Vagina (tissue), 2 donors: ENCODE measurements around the gene PANK3. TPM values are rescaled to one million over a fixed set of nuclear protein-coding genes. Genes with fewer than 3 reads are reported as not detected.

ENCODE experiments used
- DNase-seq, 2 donors: peaks; one replicate each; pipeline ENCODE4 v3.0.0-alpha.2; 2017; ENCODE audit errors: extremely low spot score in 2 of 2
- H3K27ac ChIP-seq: fragments of 200-600 bp; sonication (generic); one replicate; pipeline ENCODE4 v1.5.1; 2019
- H3K27me3 ChIP-seq: fragments of 200-600 bp; sonication (generic); one replicate; pipeline ENCODE4 v1.5.1; 2019
- H3K36me3 ChIP-seq, 2 donors: fragments of 200-600 bp; sonication (generic); one replicate each; pipeline ENCODE4 v1.5.1; 2017 to 2019
- H3K4me1 ChIP-seq: fragments of 200-600 bp; sonication (generic); one replicate; pipeline ENCODE4 v1.5.1; 2019
- H3K4me3 ChIP-seq, 2 donors: fragments of 200-600 bp; sonication (generic); 1 replicate in 1 of 2; 2 replicates in 1 of 2; pipeline ENCODE4 v1.5.1; 2016 to 2019
- H3K9me3 ChIP-seq: fragments of 200-600 bp; sonication (generic); one replicate; pipeline ENCODE4 v1.5.1; 2019
- POLR2A ChIP-seq, 2 donors: fragments of 450-650 bp; IDR thresholded peaks; one replicate each; pipeline ENCODE4 v1.6.1; 2017; ENCODE audit warnings: antibody characterized with exemption in 2 of 2, mild to moderate bottlenecking in 2 of 2, moderate library complexity in 2 of 2
- POLR2AphosphoS5 ChIP-seq, 2 donors: sonication (generic); formaldehyde crosslinking; IDR thresholded peaks; one replicate each; pipeline ENCODE4 v1.9.0; 2017; ENCODE audit warnings: antibody characterized with exemption in 2 of 2, mild to moderate bottlenecking in 2 of 2, low read depth in 1 of 2; ENCODE audit not compliant: insufficient read depth in 1 of 2
- intact Hi-C: fragments of 100-400 bp; cut with DNase I; formaldehyde crosslinking; loops from one replicate; pipeline ENCODE4 v1.15.1; 2023
- total RNA-seq: library from RNA; depleted of rRNA; stranded (reverse); fragments of >200 nt; gene quantifications from one replicate; pipeline ENCODE4 v1.2.3, GENCODE V29; 2016
- TF ChIP-seq, protein P1 (sequence below), 3 experiments: fragments of 450-650 bp in 2 of 3; fragments of 200-600 bp in 1 of 3; sonication (generic) in 1 of 3; IDR thresholded peaks; one replicate each; pipeline ENCODE4 v1.5.1; 2017 to 2019; ENCODE audit warnings: antibody characterized with exemption in 3 of 3, mild to moderate bottlenecking in 2 of 3, moderate library complexity in 2 of 3

PANK3 gene
- total RNA-seq, 1 donor from 2014 or later, result 29.5 TPM

- no peaks in the 10 kb centered on the region for H3K36me3 ChIP-seq
- TF ChIP-seq POLR2AphosphoS5 (IDR thresholded peaks at IDR 0.05; ENCODE audit: insufficient read depth in 1 of 2, low read depth in 1 of 2) (no peak), POLR2A (IDR thresholded peaks at IDR 0.05) (no peak)
- TF ChIP-seq, protein P1, sequence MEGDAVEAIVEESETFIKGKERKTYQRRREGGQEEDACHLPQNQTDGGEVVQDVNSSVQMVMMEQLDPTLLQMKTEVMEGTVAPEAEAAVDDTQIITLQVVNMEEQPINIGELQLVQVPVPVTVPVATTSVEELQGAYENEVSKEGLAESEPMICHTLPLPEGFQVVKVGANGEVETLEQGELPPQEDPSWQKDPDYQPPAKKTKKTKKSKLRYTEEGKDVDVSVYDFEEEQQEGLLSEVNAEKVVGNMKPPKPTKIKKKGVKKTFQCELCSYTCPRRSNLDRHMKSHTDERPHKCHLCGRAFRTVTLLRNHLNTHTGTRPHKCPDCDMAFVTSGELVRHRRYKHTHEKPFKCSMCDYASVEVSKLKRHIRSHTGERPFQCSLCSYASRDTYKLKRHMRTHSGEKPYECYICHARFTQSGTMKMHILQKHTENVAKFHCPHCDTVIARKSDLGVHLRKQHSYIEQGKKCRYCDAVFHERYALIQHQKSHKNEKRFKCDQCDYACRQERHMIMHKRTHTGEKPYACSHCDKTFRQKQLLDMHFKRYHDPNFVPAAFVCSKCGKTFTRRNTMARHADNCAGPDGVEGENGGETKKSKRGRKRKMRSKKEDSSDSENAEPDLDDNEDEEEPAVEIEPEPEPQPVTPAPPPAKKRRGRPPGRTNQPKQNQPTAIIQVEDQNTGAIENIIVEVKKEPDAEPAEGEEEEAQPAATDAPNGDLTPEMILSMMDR (IDR thresholded peaks at IDR 0.05), result no peak
- H3K27ac ChIP-seq, result no peak overlapping the region
- no peak overlapping the region for H3K4me3 ChIP-seq
- no peaks in the 10 kb centered on the region for H3K27me3 ChIP-seq
- no peaks in the 10 kb centered on the region for H3K4me1 ChIP-seq
- DNase-seq, result no peak
- intact Hi-C loops, result no loop called here
- H3K9me3 ChIP-seq, result no peaks in the 10 kb centered on the region
Observed at GRCh38 chr5:168603746-168604145, 24.6 kb upstream of the PANK3 start.

- intact Hi-C loops, result no loop called here
- Histone ChIP-seq H3K27me3 (no peaks in the 10 kb centered on the region), H3K27ac (no peak overlapping the region), H3K9me3 (no peaks in the 10 kb centered on the region), H3K36me3 (no peaks in the 10 kb centered on the region), H3K4me1 (no peaks in the 10 kb centered on the region), H3K4me3 (no peak overlapping the region)
- TF ChIP-seq POLR2A (IDR thresholded peaks at IDR 0.05) (no peak), POLR2AphosphoS5 (IDR thresholded peaks at IDR 0.05; ENCODE audit: insufficient read depth in 1 of 2, low read depth in 1 of 2) (no peak)
- TF ChIP-seq, protein P1 (IDR thresholded peaks at IDR 0.05), result no peak
- no peak for DNase-seq
Observed at GRCh38 chr5:168602517-168602916, 23.3 kb upstream of the PANK3 start.

DNA sequence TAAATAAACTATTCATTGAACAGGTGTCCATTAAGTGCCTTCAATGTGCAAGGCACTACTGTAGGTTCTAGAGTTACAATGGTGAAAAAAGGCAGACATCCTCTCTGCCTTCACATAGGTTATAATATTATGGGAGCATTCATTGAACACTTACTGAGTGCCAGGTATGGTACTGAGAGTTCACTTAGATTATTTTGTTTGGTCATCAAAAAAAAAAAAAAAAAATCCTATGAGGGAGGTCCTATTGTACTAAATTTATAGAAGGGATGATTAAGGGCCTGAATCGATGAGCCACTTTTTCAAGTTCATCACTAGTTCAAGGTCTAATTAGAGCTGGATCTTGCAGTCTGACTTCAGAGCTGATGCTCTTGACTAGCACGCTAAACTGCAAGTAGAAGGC, 22.8 kb upstream of the PANK3 start:
- intact Hi-C loops, result no loop called here
- no peak for DNase-seq
- Histone ChIP-seq H3K4me1 (no peaks in the 10 kb centered on the region), H3K4me3 (no peak overlapping the region), H3K36me3 (no peaks in the 10 kb centered on the region), H3K9me3 (no peaks in the 10 kb centered on the region), H3K27ac (no peak overlapping the region), H3K27me3 (no peaks in the 10 kb centered on the region)
- TF ChIP-seq POLR2A (IDR thresholded peaks at IDR 0.05), result no peak
- TF ChIP-seq, protein P1 (IDR thresholded peaks at IDR 0.05), result no peak
- TF ChIP-seq POLR2AphosphoS5 (IDR thresholded peaks at IDR 0.05; ENCODE audit: insufficient read depth in 1 of 2, low read depth in 1 of 2), result no peak

DNA sequence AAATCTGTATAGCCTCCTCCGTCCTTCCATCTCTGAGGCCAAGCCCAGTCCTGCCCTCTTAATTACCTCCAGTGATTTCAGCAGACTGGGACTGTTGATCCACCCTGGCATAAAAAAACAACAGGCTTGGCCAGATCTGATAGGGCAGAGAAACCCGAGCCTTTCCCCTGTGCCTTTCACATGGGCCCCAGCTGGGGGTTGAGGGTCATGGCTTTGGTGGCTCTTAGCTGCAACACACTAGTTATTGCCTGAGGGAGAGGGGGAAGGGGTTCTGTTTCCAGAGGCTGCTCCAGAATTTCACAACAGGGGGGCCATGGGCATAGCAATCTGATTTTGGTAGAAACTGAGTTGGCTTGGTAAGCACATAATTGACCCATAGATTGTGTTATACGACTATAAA, 21.2 kb upstream of the PANK3 start:
- TF ChIP-seq POLR2AphosphoS5 (IDR thresholded peaks at IDR 0.05; ENCODE audit: insufficient read depth in 1 of 2, low read depth in 1 of 2) (no peak), POLR2A (IDR thresholded peaks at IDR 0.05) (no peak)
- TF ChIP-seq, protein P1 (IDR thresholded peaks at IDR 0.05), result no peak
- Histone ChIP-seq H3K9me3 (no peaks in the 10 kb centered on the region), H3K4me1 (no peaks in the 10 kb centered on the region), H3K27me3 (no peaks in the 10 kb centered on the region), H3K36me3 (no peaks in the 10 kb centered on the region), H3K27ac (no peak overlapping the region), H3K4me3 (no peak overlapping the region)
- DNase-seq, result no peak
- intact Hi-C loops, result no loop called here

DNA sequence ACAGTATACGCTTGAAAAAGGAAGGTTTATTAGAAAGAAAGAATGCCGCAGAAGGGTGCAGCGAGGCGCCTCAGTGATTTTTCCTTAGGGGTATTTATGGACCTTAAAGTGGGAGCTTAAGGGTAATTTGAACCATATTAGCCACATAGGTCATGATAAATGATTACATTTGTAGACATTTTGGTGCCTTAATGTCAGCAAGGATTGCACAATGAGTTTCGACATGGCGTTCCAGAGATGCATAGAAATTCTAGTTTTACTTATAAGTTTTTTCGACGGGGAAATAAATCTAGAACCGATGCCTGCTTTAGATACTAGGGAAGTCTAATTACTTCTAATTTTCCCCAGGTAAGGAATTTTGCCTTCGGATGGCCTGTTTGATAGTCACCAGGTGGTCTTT, 20.7 kb upstream of the PANK3 start:
- H3K9me3 ChIP-seq, result no peaks in the 10 kb centered on the region
- TF ChIP-seq, protein P1 (IDR thresholded peaks at IDR 0.05), result no peak
- TF ChIP-seq POLR2A (IDR thresholded peaks at IDR 0.05) (no peak), POLR2AphosphoS5 (IDR thresholded peaks at IDR 0.05; ENCODE audit: insufficient read depth in 1 of 2, low read depth in 1 of 2) (no peak)
- no peaks in the 10 kb centered on the region for H3K4me1 ChIP-seq
- no peak overlapping the region for H3K4me3 ChIP-seq
- H3K36me3 ChIP-seq, result no peaks in the 10 kb centered on the region
- intact Hi-C loops, result no loop called here
- no peaks in the 10 kb centered on the region for H3K27me3 ChIP-seq
- H3K27ac ChIP-seq, result no peak overlapping the region
- DNase-seq, result no peak
